KMS-11 (cell line): ENCODE results near the gene RGS2.
A peak's percentile ranks its signal among the peaks of the same experiment; 100 is the strongest.

Experiments
- H2AFZ ChIP-seq: fragments of 200-600 bp; sonication (generic); 2 replicates; pipeline ENCODE4 v1.6.1; 2016; ENCODE audit warnings: antibody characterized with exemption, mixed run types, low read depth
- H3K27ac ChIP-seq: fragments of 200-600 bp; sonication (generic); 2 replicates; pipeline ENCODE4 v1.6.1; 2016; ENCODE audit warnings: mild to moderate bottlenecking, mixed run types
- H3K27me3 ChIP-seq: fragments of 200-600 bp; sonication (generic); 2 replicates; pipeline ENCODE4 v1.6.1; 2017; ENCODE audit warnings: mild to moderate bottlenecking, low read depth, mixed run types, moderate library complexity; ENCODE audit not compliant: insufficient read depth
- H3K36me3 ChIP-seq: fragments of 200-600 bp; sonication (generic); 2 replicates; pipeline ENCODE4 v1.6.1; 2017; ENCODE audit warnings: mild to moderate bottlenecking, mixed run types; ENCODE audit not compliant: insufficient read depth
- H3K4me1 ChIP-seq: fragments of 200-600 bp; sonication (generic); 2 replicates; pipeline ENCODE4 v1.6.1; 2016; ENCODE audit warnings: mild to moderate bottlenecking, low read depth, mixed run types; ENCODE audit not compliant: poor library complexity, severe bottlenecking
- H3K4me2 ChIP-seq: fragments of 200-600 bp; sonication (generic); 2 replicates; pipeline ENCODE4 v1.7.0; 2016; ENCODE audit warnings: mild to moderate bottlenecking, mixed run types
- H3K4me3 ChIP-seq: fragments of 200-600 bp; sonication (generic); IDR thresholded peaks from 2 replicates; pipeline ENCODE4 v1.6.1; 2017; ENCODE audit warnings: low read depth, low read length, mixed read lengths; ENCODE audit not compliant: insufficient read depth
- H3K79me2 ChIP-seq: fragments of 200-600 bp; sonication (generic); 2 replicates; pipeline ENCODE4 v1.6.1; 2016; ENCODE audit warnings: low read depth, mixed run types; ENCODE audit not compliant: insufficient read depth
- H3K9ac ChIP-seq: fragments of 200-600 bp; sonication (generic); 2 replicates; pipeline ENCODE4 v1.6.1; 2016; ENCODE audit warnings: mild to moderate bottlenecking, mixed run types
- H4K20me1 ChIP-seq: fragments of 200-600 bp; sonication (generic); 2 replicates; pipeline ENCODE4 v1.6.1; 2016; ENCODE audit warnings: mild to moderate bottlenecking, mixed run types; ENCODE audit not compliant: insufficient read depth
- CTCF ChIP-seq: fragments of 200-600 bp; sonication (generic); conservative IDR thresholded peaks from 2 replicates; pipeline ENCODE4 v1.6.1; 2017; ENCODE audit warnings: low read depth, mild to moderate bottlenecking, antibody characterized with exemption, low read length, moderate library complexity, mixed read lengths

Gene RGS2

GRCh38 chr1:192807211-192808162, 1.4 kb upstream of the RGS2 start:
- Histone ChIP-seq H3K79me2 (peaks cover 16% of the 10 kb centered on the region), H3K4me2 (peak overlapping the region; percentile 72)

GRCh38 chr1:192808163-192808517, 699 bp upstream of the RGS2 start:
- TF ChIP-seq CTCF, result no peak
- Histone ChIP-seq H2AFZ (peak overlapping the region; percentile 68), H3K36me3 (no peaks in the 10 kb centered on the region; the same call in 1 of the 2 replicates), H3K9ac (peak overlapping the region; percentile 87), H3K79me2 (peaks cover 16% of the 10 kb centered on the region), H4K20me1 (no peaks in the 10 kb centered on the region), H3K4me3 (peak overlapping the region; percentile 75), H3K4me1 (peaks cover 67% of the 10 kb centered on the region), H3K27ac (peak overlapping the region; percentile 87), H3K4me2 (peak overlapping the region; percentile 72), H3K27me3 (no peaks in the 10 kb centered on the region)

More at GRCh38 chr1:192807211-192808162, 1.4 kb upstream of the RGS2 start:
- no peaks in the 10 kb centered on the region; the same call in 1 of the 2 replicates for H3K36me3 ChIP-seq
- H2AFZ ChIP-seq, result peak overlapping the region; percentile 68
- H3K27me3 ChIP-seq, result no peaks in the 10 kb centered on the region
- no peaks in the 10 kb centered on the region for H4K20me1 ChIP-seq
- H3K4me1 ChIP-seq, result peaks cover 60% of the 10 kb centered on the region
- peak overlapping the region; percentile 75 for H3K4me3 ChIP-seq
- peak; percentile 44; the same call in 1 of the 2 replicates for TF ChIP-seq CTCF
- H3K27ac ChIP-seq, result peak overlapping the region; percentile 87
- peak overlapping the region; percentile 87 for H3K9ac ChIP-seq

GRCh38 chr1:192809307-192810252, 741 bp downstream of the RGS2 start:
- Histone ChIP-seq H3K79me2 (peaks cover 16% of the 10 kb centered on the region), H4K20me1 (no peaks in the 10 kb centered on the region), H3K36me3 (no peaks in the 10 kb centered on the region; the same call in 1 of the 2 replicates), H3K9ac (peak overlapping the region; percentile 87), H3K27me3 (no peaks in the 10 kb centered on the region), H3K4me3 (peak overlapping the region; percentile 96), H3K27ac (peak overlapping the region; percentile 87), H3K4me2 (peak overlapping the region; percentile 76), H3K4me1 (peaks cover 81% of the 10 kb centered on the region), H2AFZ (peak overlapping the region; percentile 68)
- no peak for TF ChIP-seq CTCF

- no peak for TF ChIP-seq CTCF
- H3K4me3 ChIP-seq, result no peak overlapping the region
- H3K9ac ChIP-seq, result peak overlapping the region; percentile 87; the same call in 1 of the 2 replicates
- H3K79me2 ChIP-seq, result peaks cover 16% of the 10 kb centered on the region
- H3K4me1 ChIP-seq, result peaks cover 88% of the 10 kb centered on the region
- H2AFZ ChIP-seq, result no peak overlapping the region
- no peaks in the 10 kb centered on the region; the same call in 1 of the 2 replicates for H3K36me3 ChIP-seq
- H4K20me1 ChIP-seq, result no peaks in the 10 kb centered on the region
- H3K4me2 ChIP-seq, result peak overlapping the region; percentile 76
- peak overlapping the region; percentile 87 for H3K27ac ChIP-seq
- H3K27me3 ChIP-seq, result no peaks in the 10 kb centered on the region
Observed at GRCh38 chr1:192810253-192810880, 1.5 kb downstream of the RGS2 start.
